HFF-Myc (cell line): ENCODE data around the gene MAP7.

Experiments used
- DNase-seq: peaks from one replicate; pipeline ENCODE4 v3.0.0-alpha.2; 2011; ENCODE audit warnings: low read depth; ENCODE audit errors: extremely low read depth
- H3K4me3 ChIP-seq: replicated peaks from 2 replicates; pipeline ENCODE4 v1.5.1; 2011; ENCODE audit warnings: low read depth, mild to moderate bottlenecking, control low read depth, low read length
- TF ChIP-seq, protein P1 (sequence below): IDR thresholded peaks from 2 replicates; pipeline ENCODE4 v1.5.1; 2012; ENCODE audit warnings: mild to moderate bottlenecking, low read depth, low read length, control low read depth; ENCODE audit errors: missing control alignments

The MAP7 gene

GRCh38 chr6:136549300-136550044, 750 bp downstream of the MAP7 start:
- DNase-seq, result no peak
- H3K4me3 ChIP-seq, result peak overlapping the region; percentile 29
- TF ChIP-seq, protein P1, sequence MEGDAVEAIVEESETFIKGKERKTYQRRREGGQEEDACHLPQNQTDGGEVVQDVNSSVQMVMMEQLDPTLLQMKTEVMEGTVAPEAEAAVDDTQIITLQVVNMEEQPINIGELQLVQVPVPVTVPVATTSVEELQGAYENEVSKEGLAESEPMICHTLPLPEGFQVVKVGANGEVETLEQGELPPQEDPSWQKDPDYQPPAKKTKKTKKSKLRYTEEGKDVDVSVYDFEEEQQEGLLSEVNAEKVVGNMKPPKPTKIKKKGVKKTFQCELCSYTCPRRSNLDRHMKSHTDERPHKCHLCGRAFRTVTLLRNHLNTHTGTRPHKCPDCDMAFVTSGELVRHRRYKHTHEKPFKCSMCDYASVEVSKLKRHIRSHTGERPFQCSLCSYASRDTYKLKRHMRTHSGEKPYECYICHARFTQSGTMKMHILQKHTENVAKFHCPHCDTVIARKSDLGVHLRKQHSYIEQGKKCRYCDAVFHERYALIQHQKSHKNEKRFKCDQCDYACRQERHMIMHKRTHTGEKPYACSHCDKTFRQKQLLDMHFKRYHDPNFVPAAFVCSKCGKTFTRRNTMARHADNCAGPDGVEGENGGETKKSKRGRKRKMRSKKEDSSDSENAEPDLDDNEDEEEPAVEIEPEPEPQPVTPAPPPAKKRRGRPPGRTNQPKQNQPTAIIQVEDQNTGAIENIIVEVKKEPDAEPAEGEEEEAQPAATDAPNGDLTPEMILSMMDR, result no peak

GRCh38 chr6:136548582-136549299, 1.5 kb downstream of the MAP7 start:
- TF ChIP-seq, protein P1, result no peak
- H3K4me3 ChIP-seq, result no peak overlapping the region
- no peak for DNase-seq

DNA sequence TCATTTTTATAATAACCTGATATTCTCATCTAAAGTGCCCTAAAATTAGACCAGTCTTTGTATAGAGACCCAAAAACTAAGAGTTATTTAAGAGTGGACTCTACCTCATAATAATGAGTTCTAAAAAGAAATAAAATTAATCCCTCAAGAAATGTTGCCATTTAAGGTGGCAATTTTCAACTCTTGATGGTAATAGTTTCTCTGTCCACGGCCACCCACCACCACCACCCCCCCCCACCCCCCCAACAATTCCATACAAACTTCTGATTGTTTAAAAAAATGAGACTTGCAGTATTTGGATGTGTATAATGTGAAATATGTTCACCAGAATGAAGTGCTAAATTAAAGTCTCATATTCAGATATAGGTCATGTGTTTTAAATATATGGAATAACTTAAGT, 2.4 kb downstream of the MAP7 start:
- no peak for DNase-seq
- H3K4me3 ChIP-seq, result no peak overlapping the region
- TF ChIP-seq, protein P1, result no peak

- TF ChIP-seq, protein P1, result peak; percentile 40
- no peak overlapping the region for H3K4me3 ChIP-seq
- no peak for DNase-seq
Observed at GRCh38 chr6:136547336-136547735, 2.9 kb downstream of the MAP7 start.

- H3K4me3 ChIP-seq, result no peak overlapping the region
- DNase-seq, result no peak
- TF ChIP-seq, protein P1, result no peak
Observed at GRCh38 chr6:136546331-136546730, 3.9 kb downstream of the MAP7 start.

GRCh38 chr6:136544326-136544725, 5.9 kb downstream of the MAP7 start:
- H3K4me3 ChIP-seq, result no peak overlapping the region
- TF ChIP-seq, protein P1, result no peak
- no peak for DNase-seq
